Head of caudate nucleus (tissue), 42 donors: ENCODE measurements around the gene VPS41.
"Not testable (repeated sequence)": the region's sequence is repeated elsewhere in the genome, so short reads cannot be mapped to it uniquely, and the experiment has no call there.

Experiments used
- DNase-seq, 42 donors: peaks; one replicate each; pipeline versions ENCODE4 v3.0.0 to v3.0.0-alpha.2; 2020 to 2021; ENCODE audit warnings: mixed read lengths in 7 of 42
- intact Hi-C: fragments of 100-400 bp; cut with DNase I; formaldehyde crosslinking; loops from one replicate; pipeline ENCODE4 v1.15.0; 2022

Gene VPS41

DNA sequence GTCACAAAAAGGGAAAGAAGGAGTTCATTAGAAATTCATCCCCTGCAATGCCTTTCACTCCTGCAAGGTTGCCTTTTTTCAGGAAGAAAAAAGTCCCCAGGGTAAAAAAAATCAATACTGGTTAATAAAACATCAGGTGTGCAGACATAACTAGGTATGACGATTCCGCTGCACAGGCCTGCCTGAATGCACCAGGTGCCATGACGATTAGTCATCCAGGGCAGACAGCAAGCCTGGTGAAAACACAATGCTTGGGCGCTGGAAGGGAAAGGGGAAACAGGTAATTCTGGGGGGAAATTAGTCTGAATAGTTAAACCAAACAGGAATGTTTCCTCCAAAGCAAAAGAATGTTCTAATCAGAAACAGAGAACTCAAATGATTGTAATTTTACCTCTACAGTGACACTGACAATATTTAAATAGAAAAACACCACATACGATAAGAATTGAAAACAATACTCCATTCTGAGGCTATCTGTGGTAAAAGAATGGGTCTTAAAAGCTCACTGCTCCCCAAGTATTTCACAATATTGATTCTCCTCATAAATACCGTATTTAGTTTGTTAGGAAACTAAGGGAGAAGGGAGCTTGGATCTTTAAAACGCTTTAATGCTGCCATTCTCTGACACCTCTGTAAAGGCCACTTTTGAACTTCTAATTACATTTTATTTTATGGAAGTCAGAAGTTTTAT lies 45.2 kb downstream of the VPS41 start:
- intact Hi-C loops, result no loop called here
- peak in 34 of 42 donors; percentile 9 to 78 (median 46) for DNase-seq

DNA sequence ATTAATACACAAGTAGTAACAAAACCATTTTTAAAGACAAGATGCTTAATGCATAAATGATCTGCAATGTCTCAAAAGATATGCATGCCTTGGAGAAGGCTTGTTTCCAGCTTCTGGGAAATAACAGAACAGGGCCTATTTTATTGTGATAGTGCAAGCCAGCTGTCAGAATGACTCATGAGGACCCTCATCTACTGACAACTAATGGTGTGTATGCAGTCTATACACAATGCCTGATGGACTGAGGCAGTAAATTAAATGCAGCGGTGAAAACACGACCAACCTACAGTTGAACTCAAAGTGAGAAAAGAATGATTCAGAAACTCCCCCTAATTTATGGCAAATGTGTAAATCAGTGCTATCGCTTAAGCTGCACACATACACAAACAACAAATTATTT lies 46.3 kb downstream of the VPS41 start:
- no peak for DNase-seq
- intact Hi-C loops, result no loop called here

- no peak for DNase-seq
- intact Hi-C loops, result no loop called here
Observed at GRCh38 chr7:38858259-38858884, 50.6 kb downstream of the VPS41 start.

DNA sequence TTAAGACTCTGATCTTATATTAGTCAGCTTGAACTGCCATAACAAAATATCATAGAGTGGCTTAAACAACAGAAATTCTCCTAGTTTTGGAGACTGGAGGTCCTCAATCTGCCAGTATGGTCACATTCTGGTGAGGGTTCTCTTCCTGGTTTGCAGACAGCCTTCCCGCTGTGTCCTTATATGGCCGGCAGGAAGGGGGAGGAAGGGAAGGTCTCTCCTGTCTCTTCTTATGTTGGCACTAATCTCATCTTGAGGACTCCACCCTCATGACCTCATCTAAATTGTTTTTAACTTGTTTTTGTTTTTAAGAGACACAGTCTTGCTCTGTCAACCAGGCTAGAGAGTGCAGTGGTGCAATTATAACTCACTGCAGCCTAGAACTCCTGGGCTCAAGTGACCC lies 53.1 kb downstream of the VPS41 start:
- no peak for DNase-seq
- intact Hi-C loops, result no loop called here

- intact Hi-C loops, result no loop called here
- DNase-seq, result no peak
Observed at GRCh38 chr7:38855386-38855785, 53.6 kb downstream of the VPS41 start.

DNA sequence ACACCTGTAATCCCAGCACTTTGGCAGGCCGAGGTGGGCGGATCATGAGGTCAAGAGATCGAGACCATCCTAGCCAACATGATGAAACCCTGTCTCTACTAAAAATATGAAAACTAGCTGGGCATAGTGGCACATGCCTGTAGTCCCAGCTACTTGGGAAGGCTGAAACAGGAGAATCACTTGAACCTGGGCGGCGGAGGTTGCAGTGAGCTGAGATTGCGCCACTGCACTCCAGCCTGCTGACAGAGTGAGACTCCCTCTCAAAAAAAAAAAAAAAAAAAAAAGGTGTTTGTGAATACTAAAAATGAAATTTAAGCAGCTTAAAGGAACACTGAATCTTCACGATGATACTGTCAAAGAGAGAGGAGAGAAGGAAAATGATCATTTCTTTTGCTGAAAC lies 54.0 kb downstream of the VPS41 start:
- DNase-seq, result not testable (repeated sequence)

GRCh38 chr7:38851321-38851720 lies 57.7 kb downstream of the VPS41 start:
- DNase-seq, result no peak
- intact Hi-C loops, result no loop called here

More for the DNA sequence above, 54.0 kb downstream of the VPS41 start:
- intact Hi-C loops, result not testable (repeated sequence)

DNA sequence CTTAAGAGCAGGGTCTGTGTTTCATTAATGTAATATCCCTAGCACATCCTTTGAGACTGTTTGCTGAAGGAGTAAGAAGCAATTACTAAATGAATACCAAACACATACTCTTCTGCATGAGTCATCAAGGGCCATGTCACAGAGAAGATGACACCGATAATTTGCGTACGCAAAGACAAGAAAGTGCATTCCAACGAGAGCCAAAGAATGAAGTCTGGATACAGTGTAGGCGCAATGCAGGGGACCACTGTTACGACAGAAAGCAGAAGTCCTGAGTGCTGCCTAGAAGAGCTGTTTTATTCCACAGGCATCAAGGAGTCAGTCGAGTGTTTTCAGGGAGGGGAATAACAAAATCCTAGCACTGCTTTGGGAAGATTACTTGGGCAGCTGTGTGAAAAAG lies 62.7 kb downstream of the VPS41 start:
- intact Hi-C loops, result no loop called here
- DNase-seq, result peak in 1 of 42 donors; percentile 23

DNA sequence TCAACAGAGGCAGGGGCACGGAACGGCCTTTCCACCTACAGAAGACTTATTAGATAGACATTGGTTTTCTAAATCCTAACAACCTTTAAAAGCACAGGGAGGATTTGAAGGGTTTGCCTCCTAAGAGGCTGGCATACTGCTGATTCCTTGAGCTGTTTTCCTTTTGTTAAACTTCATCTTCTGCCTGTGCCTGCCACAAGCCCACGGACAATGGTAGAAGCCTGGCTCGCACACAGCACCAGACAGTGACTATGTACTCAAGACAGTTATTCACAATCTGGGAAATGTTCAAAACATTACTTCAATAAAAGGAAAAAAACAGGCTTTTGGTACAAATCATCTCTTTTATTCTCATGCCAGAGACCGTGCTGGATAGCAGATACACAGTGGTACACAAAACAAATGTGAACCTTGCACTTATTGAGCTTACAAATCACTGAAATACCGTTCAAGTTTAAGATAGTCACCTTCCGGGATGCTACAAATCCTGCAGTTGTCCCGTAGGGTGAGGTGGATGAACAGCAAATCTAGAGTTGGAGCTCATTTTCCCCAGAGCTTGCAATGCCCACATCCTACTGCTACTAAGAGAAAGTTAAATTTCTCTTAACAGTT lies 63.9 kb downstream of the VPS41 start:
- intact Hi-C loops, result no loop called here
- no peak for DNase-seq

DNA sequence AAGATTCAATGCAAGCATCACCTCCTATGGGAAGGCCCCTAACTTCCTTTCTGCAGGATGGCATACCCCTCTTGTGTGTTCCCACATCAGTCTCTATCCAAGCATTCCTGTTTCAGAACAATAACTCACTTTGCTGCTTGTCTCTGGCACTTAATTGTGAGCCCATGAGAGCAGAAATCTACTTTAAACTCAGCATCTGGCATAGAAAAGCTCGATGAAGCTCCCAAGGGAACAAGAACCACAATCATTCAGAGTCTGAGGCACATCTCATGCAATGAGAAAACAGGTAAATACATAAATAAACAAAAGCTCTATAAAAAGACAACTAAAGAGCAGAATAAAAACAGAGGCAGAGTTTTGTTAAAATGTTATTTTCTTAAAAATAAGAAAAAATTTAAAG lies 66.2 kb downstream of the VPS41 start:
- no peak for DNase-seq
- intact Hi-C loops, result no loop called here

DNA sequence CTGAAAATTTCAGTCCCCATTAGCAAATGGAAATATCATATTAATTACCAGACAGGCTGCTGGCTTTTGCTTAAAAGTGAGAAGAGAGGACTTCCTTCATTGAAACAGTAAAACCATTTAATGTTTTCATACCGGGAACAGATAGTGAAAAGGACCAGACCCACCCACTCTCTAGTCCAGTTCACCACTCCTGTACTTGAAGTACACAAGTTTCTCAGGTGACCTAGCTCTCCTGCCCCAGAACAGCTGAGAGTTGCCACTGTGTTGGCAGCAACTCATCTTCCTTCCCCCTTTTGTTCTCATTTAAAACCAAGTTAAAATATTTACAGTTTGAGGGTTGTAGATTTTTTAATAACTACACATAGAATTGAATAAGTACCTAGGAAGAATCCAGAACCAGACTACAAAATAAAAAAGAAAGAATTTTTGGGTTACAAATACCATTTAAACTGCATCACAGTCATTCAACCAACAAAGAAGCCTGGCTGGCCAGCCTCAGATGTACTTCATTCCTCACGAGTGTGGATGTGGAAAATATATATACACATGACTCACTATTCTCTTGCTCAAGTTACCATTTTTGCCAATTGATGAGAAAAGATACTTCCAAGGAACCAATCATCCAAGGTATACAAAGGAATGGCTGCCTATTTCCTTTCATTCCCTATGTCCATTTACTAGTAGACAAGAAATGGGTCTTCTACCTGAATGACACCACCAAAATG lies 68.1 kb downstream of the VPS41 start:
- no peak for DNase-seq
- intact Hi-C loops, result no loop called here

- peak in 18 of 42 donors; percentile 11 to 66 (median 28) for DNase-seq
- intact Hi-C loops, result no loop called here
Observed at GRCh38 chr7:38839851-38840250, 69.1 kb downstream of the VPS41 start.

DNA sequence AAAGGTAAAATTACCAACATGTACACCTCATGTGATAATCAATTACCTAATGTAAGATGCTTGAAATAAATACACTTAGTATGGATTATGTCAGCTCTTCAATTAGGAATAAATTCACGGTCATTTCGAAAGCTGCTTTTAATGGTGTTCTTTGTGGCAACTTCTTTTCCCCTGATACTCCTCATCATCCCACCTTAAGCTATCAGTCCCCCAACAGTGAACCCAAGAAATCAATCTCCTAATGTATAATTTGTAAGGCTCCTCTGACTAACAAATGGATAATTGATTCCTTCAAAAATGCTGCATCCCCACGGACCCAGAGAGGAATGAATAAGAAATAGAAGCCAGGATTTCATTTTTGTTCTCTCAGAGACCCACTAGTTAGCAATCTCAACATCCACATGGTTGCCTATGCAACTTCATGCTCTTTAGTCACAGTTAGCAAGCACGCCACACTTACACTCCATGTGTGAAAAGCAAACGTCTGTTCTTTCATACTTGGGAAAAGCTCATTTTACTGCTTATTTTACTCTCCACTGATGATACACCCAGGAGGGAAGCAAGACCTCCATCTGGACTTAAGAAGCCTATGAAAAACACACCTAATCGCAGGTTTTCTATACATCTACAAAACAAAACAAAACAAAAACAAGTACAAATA lies 70.1 kb downstream of the VPS41 start:
- DNase-seq, result no peak
- intact Hi-C loops, result no loop called here

GRCh38 chr7:38834357-38834756 lies 74.6 kb downstream of the VPS41 start:
- intact Hi-C loops, result no loop called here
- no peak for DNase-seq

- DNase-seq, result no peak
- intact Hi-C loops, result no loop called here
Observed at GRCh38 chr7:38833329-38833728, 75.7 kb downstream of the VPS41 start.

GRCh38 chr7:38831259-38831996 lies 77.6 kb downstream of the VPS41 start:
- peak in 1 of 42 donors; percentile 15 for DNase-seq
- intact Hi-C loops, result no loop called here

- intact Hi-C loops, result no loop called here
- no peak for DNase-seq
Observed at GRCh38 chr7:38830826-38831225, 78.2 kb downstream of the VPS41 start.

DNA sequence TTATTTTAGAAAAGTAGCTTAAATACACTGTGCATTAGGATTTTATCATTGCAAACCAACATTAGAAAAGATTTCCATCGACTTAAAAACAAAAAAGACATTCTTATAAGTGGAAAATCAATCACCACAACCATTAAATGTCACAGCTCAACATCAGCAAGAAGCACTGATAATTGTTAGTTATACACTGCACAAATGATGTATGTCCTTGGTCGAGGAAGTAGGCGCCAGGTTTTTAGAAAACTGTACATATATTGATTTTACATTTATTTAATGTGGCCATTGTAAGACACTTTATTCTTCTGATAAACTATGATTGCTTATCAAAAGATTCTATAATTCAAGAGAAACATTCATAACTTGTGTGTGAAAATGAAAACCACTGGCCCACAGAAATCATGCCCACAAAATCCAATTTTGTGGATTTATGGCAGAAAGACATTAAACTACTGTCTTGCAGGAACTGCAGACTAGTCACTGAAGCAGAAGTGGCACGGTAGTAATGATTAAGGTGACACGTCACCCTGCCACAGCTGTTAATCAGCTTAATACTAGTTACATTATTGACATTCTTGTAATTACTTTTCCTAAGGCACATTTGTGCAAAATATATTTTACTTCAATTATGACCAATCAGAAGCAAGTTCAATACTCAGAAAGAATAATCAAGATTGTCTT lies 79.4 kb downstream of the VPS41 start:
- DNase-seq, result no peak
- intact Hi-C loops, result no loop called here
